ENCODE results near the gene CDH23.
"Not testable (repeated sequence)": the region's sequence is repeated elsewhere in the genome, so short reads cannot be mapped to it uniquely, and the experiment has no call there.

CDH23 gene

DNA sequence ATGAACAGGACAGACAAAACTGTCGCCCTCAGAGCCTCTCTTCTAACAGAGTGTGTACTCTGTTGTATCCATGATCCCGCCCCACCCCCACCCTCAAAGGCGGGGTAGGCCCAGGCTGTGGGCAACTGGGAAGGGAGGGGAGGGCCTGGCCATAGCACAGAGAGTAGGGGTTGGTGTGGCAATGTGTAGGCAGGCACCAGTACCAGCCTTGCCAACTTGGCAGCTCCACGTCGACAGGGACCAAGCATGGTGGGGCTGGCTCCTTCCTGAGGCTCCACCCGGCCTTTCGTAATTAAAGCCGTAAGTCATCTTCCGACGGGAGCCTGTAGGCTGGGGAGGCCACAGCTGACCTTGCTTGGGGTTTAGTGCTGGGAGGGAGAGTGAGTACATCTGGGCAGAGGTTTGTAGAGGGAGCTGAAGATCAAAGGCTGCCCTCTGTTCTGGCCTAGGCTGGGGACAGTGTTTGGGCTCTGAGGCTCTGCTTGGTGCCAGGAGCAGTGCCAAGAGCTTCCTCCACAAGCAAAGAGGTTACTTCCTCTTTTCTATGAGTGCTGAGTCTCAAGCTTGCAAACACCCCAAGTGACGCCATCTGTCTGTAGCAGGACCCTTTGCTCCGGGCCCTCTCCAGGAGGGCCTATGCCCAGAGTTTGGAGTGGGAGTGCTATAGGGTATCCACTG lies 201.2 kb downstream of the CDH23 start:
- in situ Hi-C loops (cut with MboI; ENCODE audit: low sequenced_read_pairs) = no loop called here

DNA sequence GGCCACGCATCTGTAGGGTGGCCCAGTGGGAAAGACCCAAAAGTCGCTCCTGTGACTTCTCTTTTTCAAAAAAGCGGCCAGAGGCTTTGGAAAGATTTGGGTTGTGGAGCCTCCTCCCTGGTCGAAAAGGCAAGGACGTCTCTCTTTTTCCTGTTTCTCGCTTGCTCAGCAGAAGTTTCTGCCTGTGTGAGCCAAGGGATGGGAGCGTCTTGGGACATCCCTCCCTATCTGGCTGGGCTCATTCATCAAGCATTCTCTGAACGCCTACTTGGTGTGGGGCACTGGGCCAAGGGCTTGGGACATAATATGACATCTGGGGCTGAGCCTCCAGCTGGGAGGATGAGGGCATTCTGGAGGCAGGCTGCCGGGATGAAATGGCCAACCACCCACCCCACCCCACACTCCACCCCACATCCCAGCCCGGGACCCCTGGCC lies 201.9 kb downstream of the CDH23 start:
- in situ Hi-C loops (cut with MboI; ENCODE audit: low sequenced_read_pairs) = no loop called here

DNA sequence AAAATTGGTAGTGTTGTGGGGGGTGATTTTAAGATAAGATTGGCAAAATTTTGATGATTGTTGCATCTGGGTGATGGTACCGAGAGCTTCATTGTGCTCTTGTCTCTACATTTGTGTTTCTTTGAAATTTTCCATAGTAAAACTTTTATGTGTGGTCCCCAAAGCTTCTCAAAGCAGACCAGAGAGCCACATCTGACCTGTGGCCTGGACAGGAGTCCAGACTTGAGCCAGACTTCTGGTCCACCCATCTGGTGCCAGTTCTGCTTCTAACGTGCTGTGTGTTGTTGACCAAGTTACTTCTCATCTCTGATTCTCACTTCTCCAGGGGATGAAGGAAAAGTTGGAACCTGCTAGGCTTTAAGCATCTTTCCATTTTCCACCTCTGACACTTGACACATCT lies 202.8 kb downstream of the CDH23 start:
- in situ Hi-C loops (cut with MboI; ENCODE audit: low sequenced_read_pairs) = no loop called here

DNA sequence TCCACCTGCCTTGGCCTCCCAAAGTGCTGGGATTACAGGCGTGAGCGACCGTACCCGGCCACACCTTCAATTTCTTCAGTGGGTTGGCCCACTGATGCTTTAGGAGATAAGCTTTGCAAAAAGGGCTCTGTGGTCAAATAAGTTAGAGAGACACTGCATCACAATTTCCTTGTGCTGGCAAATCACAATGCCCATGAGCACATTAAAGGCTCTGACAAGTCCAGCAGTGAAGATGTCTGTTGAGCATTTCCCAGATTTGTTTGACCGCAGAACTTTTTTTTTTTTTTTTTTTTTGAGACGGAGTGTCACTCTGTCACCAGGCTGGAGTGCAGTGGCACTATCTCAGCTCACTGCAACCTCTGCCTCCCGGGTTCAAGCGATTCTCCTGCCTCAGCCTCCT lies 203.5 kb downstream of the CDH23 start:
- in situ Hi-C loops (cut with MboI; ENCODE audit: low sequenced_read_pairs) = not testable (repeated sequence)

DNA sequence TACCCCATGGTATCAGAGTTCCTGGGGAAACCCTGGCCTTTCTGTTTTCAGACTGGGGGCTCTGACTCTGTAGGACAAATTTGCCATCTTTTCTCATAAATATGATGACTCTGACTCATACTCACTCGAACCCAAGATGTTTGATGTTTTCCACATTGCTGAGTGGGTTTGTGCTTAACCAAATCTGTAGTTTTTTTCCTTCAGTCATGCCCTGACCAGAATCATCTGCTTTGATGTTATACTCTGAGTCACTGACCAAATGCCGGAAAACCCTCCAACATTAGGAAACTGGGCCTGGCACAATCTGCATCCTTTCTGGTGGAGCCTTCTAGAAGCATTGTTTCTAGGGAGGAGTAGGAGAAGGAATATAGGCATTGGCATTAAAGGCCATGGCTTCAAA lies 204.1 kb downstream of the CDH23 start:
- in situ Hi-C loops (cut with MboI; ENCODE audit: low sequenced_read_pairs) = no loop called here

DNA sequence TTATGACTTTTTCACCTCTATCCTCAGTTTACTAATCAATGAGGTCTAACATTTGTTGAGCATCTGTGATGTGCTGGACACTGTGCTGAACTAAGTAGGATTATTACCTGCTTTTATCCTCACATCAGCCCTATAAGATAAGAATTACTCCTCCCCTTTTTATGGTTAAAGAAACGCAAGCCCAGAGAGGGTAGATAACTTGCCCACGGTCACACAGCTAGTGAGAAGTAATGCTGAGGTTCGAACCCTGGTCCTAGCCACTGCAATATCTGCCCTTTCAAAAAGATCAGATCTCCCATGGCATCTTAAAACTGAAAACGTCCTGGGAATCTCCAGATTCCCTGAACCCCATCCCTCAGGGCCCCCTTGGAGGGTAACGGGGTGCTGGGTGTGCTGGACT lies 204.6 kb downstream of the CDH23 start:
- in situ Hi-C loops (cut with MboI; ENCODE audit: low sequenced_read_pairs) = no loop called here

DNA sequence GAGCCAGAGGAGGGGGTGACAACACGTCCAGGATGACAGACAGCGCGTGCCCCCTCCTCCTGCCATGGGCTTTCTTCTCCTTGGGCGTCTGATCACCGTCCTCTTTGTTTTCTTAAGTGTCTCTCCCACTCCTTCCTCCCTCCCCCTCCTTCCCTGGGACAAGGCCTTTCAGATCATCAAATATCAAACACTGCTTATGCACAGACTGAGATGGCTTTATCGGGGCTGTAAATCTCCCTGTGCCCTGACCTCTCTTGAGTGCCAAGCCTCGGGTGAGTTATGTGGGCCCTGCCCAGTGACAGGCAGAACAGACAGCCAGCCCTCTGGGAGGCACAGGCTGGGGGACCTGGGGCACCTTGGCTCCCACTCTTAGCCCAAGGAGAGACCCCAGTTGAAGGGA lies 206.4 kb downstream of the CDH23 start:
- in situ Hi-C loops (cut with MboI; ENCODE audit: low sequenced_read_pairs) = no loop called here

DNA sequence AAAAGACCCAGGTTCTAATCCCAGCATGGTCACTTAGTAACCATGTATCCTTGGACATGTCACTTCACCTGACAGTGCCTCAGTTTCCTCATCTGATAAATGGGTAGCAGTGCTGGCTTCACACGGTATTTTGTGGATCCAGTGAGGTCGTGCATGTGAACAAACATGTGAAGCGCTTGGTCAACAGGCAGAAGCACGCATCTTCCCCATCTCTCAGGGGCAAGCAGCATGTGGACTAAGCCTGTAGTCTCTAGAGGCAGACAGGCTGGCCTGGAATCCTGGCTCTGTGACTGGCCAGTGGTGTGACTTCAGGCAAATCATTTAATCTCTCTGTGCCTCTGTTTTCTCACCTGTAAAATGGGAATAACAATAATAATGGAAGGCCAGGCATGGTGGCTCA lies 207.0 kb downstream of the CDH23 start:
- in situ Hi-C loops (cut with MboI; ENCODE audit: low sequenced_read_pairs) = no loop called here

DNA sequence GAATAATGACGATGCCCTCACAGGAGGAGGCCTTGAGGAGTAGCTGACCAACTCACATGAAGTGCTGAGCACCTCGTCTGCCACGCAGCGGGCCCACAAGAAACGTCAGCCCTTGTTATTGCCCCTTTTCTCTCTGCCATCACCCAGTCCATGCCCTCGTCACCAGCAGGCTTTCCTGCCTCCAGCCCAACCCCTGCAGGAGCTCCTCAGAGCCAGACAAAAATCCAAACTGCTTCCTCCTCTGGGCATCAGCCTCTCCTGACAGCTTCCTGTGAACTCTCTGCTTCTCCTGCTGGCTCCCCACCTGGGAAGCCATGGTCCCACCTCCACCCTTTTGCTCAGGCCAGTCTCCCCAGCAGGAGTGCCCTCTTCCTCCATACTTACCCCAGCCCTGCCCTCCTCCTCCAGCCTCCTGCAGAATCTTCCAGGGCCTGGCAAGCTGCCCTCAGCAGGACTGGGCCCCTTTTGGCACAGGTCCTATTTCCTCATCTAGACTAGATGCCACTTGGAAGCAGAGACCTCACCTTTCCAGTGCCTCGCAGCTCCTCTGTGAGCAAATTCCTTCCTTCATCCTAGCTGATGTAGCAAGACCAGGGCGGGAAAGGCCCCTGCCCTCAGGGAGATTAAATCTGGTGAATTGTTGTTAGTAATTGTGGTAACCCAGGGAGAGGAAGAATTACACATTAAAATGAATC lies 207.8 kb downstream of the CDH23 start:
- in situ Hi-C loops (cut with MboI; ENCODE audit: low sequenced_read_pairs) = no loop called here

DNA sequence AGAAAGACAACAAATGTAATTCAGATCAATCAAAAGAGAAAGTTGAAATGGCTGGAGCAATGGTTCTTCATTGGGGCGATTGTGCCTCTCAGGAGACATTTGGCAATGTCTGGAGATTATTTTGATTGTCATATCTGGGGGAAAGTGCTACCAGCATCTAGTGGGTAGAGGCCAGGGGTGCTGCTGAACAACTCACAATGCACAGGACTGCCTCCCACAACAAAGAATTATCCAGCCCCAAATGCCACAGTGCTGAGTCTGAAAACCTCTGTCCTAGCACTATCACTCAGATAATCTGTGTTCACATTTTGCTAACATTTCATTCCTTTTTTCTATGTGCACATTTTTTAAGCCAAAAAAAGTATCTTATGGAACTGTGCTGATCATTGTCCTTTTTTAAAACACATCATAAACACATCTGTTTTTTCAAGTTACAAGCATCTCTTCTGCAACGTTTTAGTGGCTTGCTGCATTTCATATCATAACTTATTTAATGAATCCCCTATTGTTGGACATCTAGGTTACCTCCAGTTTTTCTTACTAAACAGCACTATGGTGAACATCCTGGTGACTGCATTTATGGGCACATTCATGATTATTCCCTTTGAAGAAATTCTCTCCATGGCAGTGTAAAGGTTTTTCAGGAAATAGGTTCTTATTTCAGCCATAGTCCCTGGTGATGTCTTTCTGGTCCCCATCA lies 208.7 kb downstream of the CDH23 start:
- in situ Hi-C loops (cut with MboI; ENCODE audit: low sequenced_read_pairs) = no loop called here

DNA sequence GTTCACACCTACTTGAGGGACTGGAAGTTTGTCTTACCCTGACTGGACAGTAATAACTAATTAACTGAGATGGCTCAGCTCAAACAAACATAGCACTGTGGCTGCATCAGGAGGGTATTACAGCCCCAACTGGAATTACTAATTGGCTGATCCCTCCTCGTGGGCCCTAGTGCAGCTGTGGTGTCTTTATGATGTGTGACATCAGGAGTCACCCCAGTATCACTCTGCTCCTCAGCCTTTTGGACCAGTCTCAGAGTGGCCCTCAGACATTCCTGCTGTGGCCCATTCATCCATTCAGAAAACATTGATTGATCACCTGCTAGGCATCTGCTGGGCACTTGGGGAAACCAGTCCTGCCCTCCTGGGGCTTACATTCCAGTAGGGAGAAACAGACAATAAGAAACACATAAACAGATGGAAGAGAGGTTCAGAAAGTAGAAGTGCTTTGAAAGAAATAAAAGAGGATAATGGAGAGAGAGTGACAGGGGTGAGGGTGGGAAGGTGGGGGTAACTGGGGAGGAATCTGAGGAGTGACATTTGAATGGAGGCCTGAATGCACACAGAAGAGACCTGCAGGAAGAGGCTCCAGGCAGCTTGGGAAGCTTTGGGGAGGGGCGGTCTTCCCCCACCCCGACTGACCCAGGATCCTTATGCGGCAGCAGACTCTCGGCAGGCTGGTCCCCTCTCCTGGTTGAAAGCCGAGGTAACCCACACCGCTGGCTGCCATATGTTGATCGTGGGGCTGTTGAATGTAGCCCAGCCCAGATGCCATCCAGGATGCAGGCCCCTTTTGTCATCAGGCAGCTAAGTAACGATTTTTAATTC lies 209.7 kb downstream of the CDH23 start:
- in situ Hi-C loops (cut with MboI; ENCODE audit: low sequenced_read_pairs) = no loop called here

DNA sequence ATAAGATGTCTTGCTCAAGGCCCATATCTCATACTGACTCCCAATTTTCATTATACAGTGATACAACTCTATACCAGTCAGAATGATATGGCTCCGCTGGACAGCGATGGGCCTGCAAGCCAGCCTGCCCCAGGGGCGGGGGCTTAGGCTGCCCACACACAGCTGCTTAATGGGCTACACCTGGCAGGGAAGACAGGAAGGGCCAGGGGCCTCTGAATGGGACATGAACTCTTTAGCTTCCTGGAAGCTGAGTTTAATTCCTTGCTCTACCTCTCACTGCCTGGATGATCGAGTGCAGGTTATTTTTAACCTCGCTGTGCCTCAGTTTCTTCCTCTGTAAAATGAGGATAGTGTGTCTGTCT lies 210.3 kb downstream of the CDH23 start:
- in situ Hi-C loops (cut with MboI; ENCODE audit: low sequenced_read_pairs) = no loop called here

DNA sequence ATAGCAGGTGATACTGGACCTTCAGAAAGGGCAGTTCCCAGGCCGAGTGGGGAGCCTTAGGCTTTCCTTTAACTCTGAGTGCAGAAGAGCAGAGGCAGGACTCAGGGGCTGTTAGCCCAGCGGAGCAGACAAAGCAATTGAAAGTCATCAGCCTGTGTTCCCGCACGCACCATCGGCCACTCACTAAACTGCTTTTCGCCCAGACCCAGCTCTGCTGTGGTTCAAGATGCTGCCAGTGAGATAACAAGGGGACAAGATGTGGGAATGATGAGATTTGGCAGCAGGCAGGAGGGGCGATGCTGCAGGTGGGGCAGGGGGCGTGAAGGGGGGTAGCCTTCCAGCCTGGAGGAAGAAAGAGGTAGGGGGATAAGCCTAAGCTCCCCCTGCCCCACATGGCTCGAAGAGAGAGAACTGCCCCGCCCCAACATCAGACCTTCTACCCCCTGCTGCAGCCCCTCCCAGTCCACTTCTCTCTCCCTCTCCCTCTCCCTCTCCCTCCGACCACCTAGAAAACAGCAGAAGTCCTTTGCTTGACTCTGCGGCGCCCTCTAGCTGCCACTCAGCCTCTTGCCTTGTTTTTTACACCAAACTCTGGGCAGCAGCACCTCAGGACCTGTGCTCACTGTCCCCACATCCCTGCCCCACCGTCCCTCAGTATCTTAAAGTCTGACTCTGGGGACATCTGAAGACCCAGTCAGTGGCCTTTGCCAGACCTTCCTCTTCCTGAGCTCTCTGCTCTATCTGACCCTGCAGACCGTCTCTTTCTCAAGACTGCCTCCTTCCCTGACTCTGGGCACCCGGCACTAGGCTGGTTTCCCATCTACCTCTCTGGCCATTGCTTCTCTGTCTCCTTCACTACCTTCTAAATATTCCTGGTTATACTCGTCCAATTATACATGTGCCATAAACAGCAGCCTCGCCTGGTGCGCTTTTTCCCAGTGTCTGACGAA lies 212.4 kb downstream of the CDH23 start:
- in situ Hi-C loops (cut with MboI; ENCODE audit: low sequenced_read_pairs) = no loop called here

DNA sequence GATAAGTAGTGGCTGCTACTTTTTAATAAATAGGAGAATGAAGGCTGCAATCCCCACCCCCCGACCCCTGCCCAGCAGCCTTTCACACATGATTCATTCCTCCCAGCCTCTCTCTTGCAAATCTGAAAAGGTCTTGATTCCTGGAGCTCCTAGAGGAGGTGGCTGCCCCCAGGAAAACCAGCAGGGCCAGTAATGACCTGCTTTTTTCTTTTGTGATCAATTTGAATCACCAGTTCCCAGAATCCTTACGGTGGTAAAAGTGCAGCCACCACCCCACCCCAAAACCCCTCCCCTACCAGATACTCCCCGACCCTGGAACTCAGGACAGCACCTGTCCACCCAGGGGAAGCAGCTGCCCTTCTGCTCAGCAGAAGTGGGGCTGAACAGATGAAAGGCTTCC lies 213.9 kb downstream of the CDH23 start:
- in situ Hi-C loops (cut with MboI; ENCODE audit: low sequenced_read_pairs) = no loop called here

DNA sequence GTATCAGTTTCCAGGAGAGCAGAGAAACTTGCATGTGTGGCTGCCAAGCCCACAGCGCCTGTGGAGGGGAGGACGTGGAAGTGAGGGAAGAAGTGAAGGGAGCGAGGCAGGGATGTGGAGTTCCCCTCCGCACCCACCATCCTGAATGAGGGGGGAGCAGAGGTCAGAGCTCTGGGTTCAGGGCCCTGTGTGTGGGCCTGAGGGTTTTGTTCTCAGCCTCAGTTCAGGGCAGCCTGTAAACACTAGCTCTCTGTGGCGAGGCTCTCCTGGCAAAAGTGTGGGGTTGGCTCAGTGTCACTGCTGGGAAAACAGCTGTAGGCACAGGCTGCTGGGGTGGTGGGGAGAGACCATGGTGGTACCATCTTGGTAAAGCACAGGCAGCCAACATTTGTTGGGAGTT lies 214.4 kb downstream of the CDH23 start:
- in situ Hi-C loops (cut with MboI; ENCODE audit: low sequenced_read_pairs) = no loop called here

DNA sequence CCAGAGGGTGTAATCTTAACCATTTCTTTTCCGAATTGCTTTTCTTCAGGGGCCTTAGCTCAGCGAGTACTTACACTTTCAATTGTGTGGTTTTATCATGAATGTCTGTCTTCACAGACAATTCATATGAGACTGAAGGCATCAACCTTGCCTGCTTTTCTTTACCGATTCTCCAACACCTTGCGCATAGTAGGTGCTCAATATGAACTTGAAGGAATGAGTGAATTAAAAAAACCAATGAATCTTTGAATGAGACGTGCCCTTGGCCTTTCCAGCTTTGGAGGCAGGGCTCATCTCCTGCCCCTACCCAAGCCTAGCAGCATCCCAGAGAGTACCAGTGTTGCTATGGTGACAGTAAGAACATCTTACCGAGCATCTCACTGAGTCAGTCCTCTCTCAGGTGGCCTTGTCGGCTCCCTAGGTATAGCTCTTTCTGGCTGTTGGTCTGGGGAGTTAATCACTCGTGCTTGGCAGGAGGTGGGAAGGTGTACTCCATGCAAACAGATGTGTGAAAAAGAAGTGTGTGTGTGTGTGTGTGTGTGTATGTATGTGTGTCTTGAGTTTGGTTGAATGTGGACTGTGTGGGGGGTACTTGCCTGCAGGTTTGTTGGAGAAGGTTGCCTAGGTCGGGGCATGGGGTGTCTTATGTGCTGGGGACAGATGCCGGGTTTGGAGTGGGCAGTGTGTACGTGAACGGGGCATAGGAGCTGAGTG lies 215.1 kb downstream of the CDH23 start:
- in situ Hi-C loops (cut with MboI; ENCODE audit: low sequenced_read_pairs) = no loop called here

DNA sequence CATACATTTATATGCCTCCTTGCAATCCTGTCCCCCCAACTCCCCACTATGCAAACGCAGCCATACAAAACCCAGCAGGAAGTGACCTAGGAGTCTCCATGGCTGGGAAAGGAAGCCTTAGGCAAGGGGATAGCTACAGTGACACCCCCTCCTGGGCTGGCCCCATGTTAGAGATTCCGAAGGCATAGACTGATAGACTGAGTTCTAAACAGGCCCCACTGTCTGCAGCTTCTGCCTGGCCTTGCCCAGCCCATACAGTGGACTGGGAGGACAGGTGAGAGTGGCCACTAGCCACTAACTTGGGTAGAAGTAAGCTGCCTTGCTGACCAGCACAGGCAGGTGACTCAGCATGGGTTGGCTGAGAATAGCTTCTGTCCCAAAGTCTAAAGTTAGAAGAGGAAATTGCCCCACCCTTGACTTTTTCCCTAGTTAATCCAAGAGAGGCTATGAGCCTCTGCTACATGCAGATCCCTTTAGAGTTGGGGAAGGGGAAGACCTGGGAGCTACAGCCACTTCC lies 216.6 kb downstream of the CDH23 start:
- in situ Hi-C loops (cut with MboI; ENCODE audit: low sequenced_read_pairs) = no loop called here

DNA sequence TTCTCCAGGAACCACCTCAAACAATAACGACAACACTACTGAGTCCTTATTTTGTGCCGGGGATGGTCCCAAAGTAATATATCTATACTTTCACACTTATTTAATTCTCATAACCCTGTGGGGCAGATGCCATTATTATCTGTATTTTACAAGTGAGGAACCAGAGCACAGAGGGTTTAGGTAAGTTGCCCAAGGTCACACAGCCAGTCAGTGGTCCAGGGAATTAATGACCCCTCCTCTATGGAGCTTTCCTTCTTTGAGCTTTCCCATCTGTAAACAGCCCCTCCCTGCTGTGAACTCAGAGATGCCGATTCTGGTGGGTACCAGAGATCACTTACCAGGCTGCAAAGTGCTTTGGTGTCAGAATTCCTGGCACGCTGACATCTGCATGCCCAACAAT lies 217.2 kb downstream of the CDH23 start:
- in situ Hi-C loops (cut with MboI; ENCODE audit: low sequenced_read_pairs) = no loop called here

DNA sequence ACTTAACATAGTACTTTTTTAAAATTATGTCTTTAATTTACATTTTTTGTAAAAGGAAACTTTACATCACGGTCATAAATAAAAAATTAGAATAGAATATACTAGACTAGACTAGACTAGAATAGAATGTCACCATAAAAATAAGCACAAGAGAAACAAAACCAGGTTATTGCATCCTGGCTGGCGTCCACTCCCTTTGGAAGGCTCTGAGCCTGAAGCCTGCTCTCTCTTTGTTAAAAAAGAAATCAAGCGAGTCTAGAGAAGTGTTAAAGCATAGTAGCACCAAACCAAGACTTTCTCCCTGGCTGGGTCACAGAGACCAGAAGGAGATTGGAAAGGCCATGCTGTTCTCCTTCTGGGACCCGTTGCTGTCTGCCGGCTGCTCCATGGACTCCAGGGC lies 218.2 kb downstream of the CDH23 start:
- in situ Hi-C loops (cut with MboI; ENCODE audit: low sequenced_read_pairs) = no loop called here
